PC-3 (cell line): Measurements from ENCODE around the gene TACC2. TPM values are rescaled to one million over a fixed set of nuclear protein-coding genes. Genes with fewer than 3 reads are reported as not detected.

ENCODE experiments used
- ATAC-seq: fragments of 200-7000 bp; cut with Tn5 transposase; 2 replicates; pipeline ENCODE4 v1.9.1; 2020; ENCODE audit warnings: mild to moderate bottlenecking, moderate library complexity
- BruUV-seq: library from RNA; stranded (reverse); fragments of 400-500 nt; replicated peaks from 2 replicates; lab custom pipeline; 2021; lab: Mats Ljungman, UMichigan
- CTCF ChIA-PET: fragments of 300-600 bp; sonication (Branson Sonifier 250); formaldehyde crosslinking; loops from one replicate; lab custom pipeline; 2022; ENCODE audit warnings: antibody characterized with exemption; lab: Charles Lee
- POLR2A ChIA-PET: fragments of 300-600 bp; sonication (Branson Sonifier 250); formaldehyde crosslinking; loops from one replicate; lab custom pipeline; 2022; ENCODE audit warnings: antibody characterized with exemption; ENCODE audit not compliant: unreplicated experiment; lab: Charles Lee
- DNase-seq: peaks from one replicate; pipeline ENCODE4 v3.0.0-alpha.2; 2015
- H2AFZ ChIP-seq: fragments of 300-600 bp; sonication (generic); 2 replicates; pipeline ENCODE4 v1.6.0; 2016; ENCODE audit warnings: antibody characterized with exemption, low read length
- H3F3A ChIP-seq: fragments of 300-600 bp; sonication (generic); one replicate; pipeline ENCODE4 v1.6.0; 2017; ENCODE audit warnings: antibody characterized with exemption, low read length, control low read depth, mild to moderate bottlenecking; ENCODE audit not compliant: unreplicated experiment
- H3K27ac ChIP-seq: fragments of 300-600 bp; sonication (generic); 2 replicates; pipeline ENCODE4 v1.5.1; 2016; ENCODE audit warnings: mild to moderate bottlenecking, low read length
- H3K27me3 ChIP-seq: fragments of 300-600 bp; sonication (generic); 2 replicates; pipeline ENCODE4 v1.6.1; 2016; ENCODE audit warnings: low read length, mixed read lengths
- H3K36me3 ChIP-seq: fragments of 300-600 bp; sonication (generic); 2 replicates; pipeline ENCODE4 v1.6.1; 2016; ENCODE audit warnings: low read depth, mixed run types, low read length, mixed read lengths
- H3K4me1 ChIP-seq: fragments of 300-600 bp; sonication (generic); 2 replicates; pipeline ENCODE4 v1.5.1; 2016; ENCODE audit warnings: low read length; ENCODE audit not compliant: insufficient read depth
- H3K4me2 ChIP-seq: fragments of 300-600 bp; sonication (generic); 2 replicates; pipeline ENCODE4 v1.6.0; 2016; ENCODE audit warnings: low read length
- H3K4me3 ChIP-seq: fragments of 300-600 bp; sonication (generic); 2 replicates; pipeline ENCODE4 v1.5.1; 2016; ENCODE audit warnings: mild to moderate bottlenecking, low read length, mixed read lengths
- H3K79me2 ChIP-seq: fragments of 300-600 bp; sonication (generic); 2 replicates; pipeline ENCODE4 v1.6.1; 2017; ENCODE audit warnings: low read length, mixed read lengths
- H3K9ac ChIP-seq: fragments of 300-600 bp; sonication (generic); 2 replicates; pipeline ENCODE4 v1.6.0; 2016; ENCODE audit warnings: mild to moderate bottlenecking, low read length
- H3K9me2 ChIP-seq: fragments of 300-600 bp; sonication (generic); replicated peaks from 2 replicates; pipeline ENCODE4 v1.6.1; 2016; ENCODE audit warnings: mixed run types, low read length, mixed read lengths
- H3K9me3 ChIP-seq: fragments of 300-600 bp; sonication (generic); 2 replicates; pipeline ENCODE4 v1.6.1; 2016; ENCODE audit warnings: low read length, mixed read lengths
- H4K20me1 ChIP-seq: fragments of 300-600 bp; sonication (generic); 2 replicates; pipeline ENCODE4 v1.6.1; 2016; ENCODE audit warnings: low read length, mixed read lengths
- CTCF ChIP-seq: fragments of 300-600 bp; sonication (generic); conservative IDR thresholded peaks from 2 replicates; pipeline ENCODE4 v1.5.1; 2017; ENCODE audit warnings: antibody characterized with exemption, low read depth, mild to moderate bottlenecking, low read length
- EZH2 ChIP-seq: fragments of 300-600 bp; sonication (generic); IDR thresholded peaks from one replicate; pipeline ENCODE4 v1.6.1; 2017; ENCODE audit warnings: antibody characterized with exemption, mild to moderate bottlenecking, low read length; ENCODE audit not compliant: unreplicated experiment
- EZH2phosphoT487 ChIP-seq: fragments of 300-600 bp; sonication (generic); IDR thresholded peaks from 2 replicates; pipeline ENCODE4 v1.6.1; 2018; ENCODE audit warnings: mild to moderate bottlenecking, antibody characterized with exemption, low read length, borderline replicate concordance
- intact Hi-C: fragments of 100-400 bp; cut with micrococcal nuclease; formaldehyde crosslinking; loops from 2 replicates; pipeline ENCODE4 v1.9.0; 2023
- total RNA-seq: library from RNA; depleted of rRNA; stranded (reverse); fragments of >200 nt; gene quantifications from 2 replicates; pipeline ENCODE4 v1.2.3, GENCODE V29; 2014

Gene TACC2
- total RNA-seq, 1 experiment from 2014 or later = 31.7 TPM

DNA sequence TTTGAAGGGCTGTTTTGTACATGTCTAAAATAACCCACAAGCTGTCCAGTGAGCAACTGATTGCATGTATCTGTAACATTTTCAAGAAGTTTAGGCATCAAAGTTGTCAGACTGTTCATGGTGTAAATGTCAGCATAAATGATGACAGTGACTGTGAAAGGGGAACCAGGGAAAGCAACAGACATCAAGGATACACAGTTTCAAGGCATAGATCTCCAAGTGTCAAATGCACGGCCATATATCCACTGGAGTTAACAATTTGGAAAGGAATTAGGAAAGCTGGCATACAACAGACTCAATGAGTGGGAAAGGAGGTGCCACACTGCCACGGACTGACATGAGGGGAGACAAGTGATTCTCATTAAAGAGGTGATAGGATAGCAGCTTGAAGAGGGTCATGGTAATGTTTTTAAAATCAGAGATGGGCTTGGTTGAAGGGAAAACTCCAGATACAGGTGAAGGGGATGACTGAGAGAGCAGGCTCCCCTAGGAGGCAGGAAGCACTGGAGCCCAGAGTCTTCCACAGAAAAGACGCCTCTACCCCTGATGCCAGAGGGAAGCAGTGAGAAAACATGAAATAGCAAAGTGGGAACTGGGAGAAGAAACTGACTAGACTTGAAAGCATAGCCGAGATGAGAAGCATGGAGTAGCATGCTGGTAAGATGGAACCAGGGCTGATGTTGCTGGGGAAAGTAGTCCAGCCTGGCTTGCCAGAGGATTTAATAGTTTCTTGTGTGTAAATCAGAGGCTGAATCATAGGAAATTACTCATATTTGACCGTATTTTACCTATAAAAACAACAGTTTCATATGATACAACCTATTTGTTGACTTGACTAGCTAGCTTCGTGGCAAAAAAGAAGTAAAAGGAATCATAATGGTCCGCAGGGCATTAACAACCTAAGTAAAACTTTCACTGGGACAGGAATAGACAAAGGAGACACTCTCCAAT is 32.6 kb upstream of the TACC2 start:
- Histone ChIP-seq H3K9me2 (no peaks in the 10 kb centered on the region), H3K9me3 (no peaks in the 10 kb centered on the region), H3K4me3 (peak overlapping the region; percentile 18; the same call in 1 of the 2 replicates), H3K79me2 (no peaks in the 10 kb centered on the region), H2AFZ (no peak overlapping the region), H3K27me3 (no peaks in the 10 kb centered on the region), H4K20me1 (no peaks in the 10 kb centered on the region), H3F3A (no peaks in the 10 kb centered on the region), H3K27ac (peak overlapping the region; percentile 92), H3K4me2 (peak overlapping the region; percentile 68), H3K4me1 (peaks cover 17% of the 10 kb centered on the region), H3K36me3 (peaks cover 4% of the 10 kb centered on the region), H3K9ac (peak overlapping the region; percentile 55)
- TF ChIP-seq EZH2 = no peak
- no peak for TF ChIP-seq EZH2phosphoT487
- no peak for TF ChIP-seq CTCF
- ChIA-PET CTCF (interaction anchor here (0.6 to 1.1 kb wide), 3 partner anchors 54 to 307 kb away, joined by 3 to 8 read pairs (median 5); no protein-coding TSS in a partner anchor), POLR2A (no interaction called here)
- intact Hi-C loops = loop anchor here (2.0 kb wide), 1 partner anchor 30 kb away; no protein-coding TSS in a partner anchor
- TSS peak; percentile 52 for BruUV-seq
- DNase-seq = peak; percentile 83
- ATAC-seq = peak; percentile 92

- no peak overlapping the region for H2AFZ ChIP-seq
Observed at GRCh38 chr10:121959671-121960070, 29.3 kb upstream of the TACC2 start.

More at GRCh38 chr10:121959671-121960070, 29.3 kb upstream of the TACC2 start:
- H3K36me3 ChIP-seq = peaks cover 4% of the 10 kb centered on the region
- no peaks in the 10 kb centered on the region for H3F3A ChIP-seq
- no peak overlapping the region for H3K4me2 ChIP-seq
- no peaks in the 10 kb centered on the region for H3K9me2 ChIP-seq
- intact Hi-C loops = no loop called here
- peaks cover 17% of the 10 kb centered on the region for H3K4me1 ChIP-seq
- H3K4me3 ChIP-seq = no peak overlapping the region
- H3K27me3 ChIP-seq = no peaks in the 10 kb centered on the region
- no peak overlapping the region for H3K9ac ChIP-seq
- ATAC-seq (no peak), DNase-seq (no peak)
- BruUV-seq = no TSS peak
- no peaks in the 10 kb centered on the region for H4K20me1 ChIP-seq
- no peak overlapping the region for H3K27ac ChIP-seq
- no peaks in the 10 kb centered on the region for H3K79me2 ChIP-seq
- ChIA-PET CTCF (no interaction called here), POLR2A (no interaction called here)
- H3K9me3 ChIP-seq = no peaks in the 10 kb centered on the region
- TF ChIP-seq CTCF = no peak
- TF ChIP-seq EZH2 = no peak
- TF ChIP-seq EZH2phosphoT487 = no peak
